GM18517 (cell line): Measurements from ENCODE around the gene KLHL42.

Source experiments
- ATAC-seq: cut with Tn5 transposase; IDR thresholded peaks from one replicate; pipeline ENCODE4 v1.9.1; 2021; ENCODE audit warnings: mild to moderate bottlenecking, moderate library complexity; ENCODE audit not compliant: unreplicated experiment

Gene KLHL42

DNA sequence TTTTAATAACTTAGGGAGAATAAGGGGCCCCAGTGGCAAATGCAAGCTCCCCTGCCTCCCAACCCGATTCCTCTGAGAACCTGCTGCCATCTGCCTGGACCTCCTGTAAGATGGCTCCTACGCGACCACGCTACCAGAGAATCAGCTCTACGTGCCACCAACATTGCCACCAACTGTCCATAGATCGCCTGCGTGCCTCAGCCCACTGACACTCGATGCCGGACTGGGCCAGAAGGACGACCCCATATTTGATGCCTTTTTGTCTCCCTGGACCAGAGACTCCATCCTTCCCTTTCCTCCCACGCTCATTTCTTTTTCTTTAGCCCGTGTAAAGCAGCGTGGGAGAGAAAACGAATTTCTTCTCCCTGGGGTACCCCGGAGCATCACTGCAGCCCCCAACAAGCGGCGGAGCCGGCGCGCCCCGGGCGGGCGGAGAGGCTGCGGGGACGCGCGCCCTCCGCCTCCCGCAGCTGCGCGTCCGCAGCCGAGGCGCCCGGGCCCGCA is 565 bp upstream of the KLHL42 start:
- peak; percentile 16 for ATAC-seq

DNA sequence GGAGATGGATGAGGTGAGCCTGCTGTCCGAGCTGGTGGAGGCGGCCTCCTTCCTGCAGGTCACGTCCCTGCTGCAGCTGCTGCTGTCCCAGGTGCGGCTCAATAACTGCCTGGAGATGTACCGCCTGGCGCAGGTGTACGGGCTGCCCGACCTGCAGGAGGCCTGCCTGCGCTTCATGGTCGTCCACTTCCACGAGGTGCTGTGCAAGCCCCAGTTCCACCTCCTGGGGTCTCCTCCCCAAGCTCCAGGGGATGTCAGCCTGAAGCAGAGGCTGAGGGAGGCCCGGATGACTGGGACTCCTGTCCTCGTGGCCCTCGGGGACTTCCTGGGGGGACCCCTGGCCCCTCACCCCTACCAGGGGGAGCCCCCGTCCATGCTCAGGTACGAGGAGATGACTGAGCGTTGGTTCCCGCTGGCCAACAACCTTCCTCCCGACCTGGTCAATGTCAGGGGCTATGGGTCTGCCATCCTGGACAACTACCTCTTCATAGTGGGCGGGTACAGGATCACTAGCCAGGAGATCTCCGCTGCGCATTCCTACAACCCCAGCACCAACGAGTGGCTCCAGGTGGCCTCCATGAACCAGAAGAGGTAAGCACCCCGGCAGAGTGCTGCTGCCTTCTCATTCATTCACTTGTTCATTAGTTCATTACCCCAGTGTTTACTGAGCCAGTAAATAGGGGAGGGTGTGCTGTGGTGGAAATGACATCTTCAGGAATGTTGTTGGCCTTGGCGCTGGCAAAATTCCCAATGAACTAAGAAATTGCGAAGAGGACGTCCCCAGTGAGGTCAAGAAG is 777 bp downstream of the KLHL42 start:
- ATAC-seq: peak; percentile 36

DNA sequence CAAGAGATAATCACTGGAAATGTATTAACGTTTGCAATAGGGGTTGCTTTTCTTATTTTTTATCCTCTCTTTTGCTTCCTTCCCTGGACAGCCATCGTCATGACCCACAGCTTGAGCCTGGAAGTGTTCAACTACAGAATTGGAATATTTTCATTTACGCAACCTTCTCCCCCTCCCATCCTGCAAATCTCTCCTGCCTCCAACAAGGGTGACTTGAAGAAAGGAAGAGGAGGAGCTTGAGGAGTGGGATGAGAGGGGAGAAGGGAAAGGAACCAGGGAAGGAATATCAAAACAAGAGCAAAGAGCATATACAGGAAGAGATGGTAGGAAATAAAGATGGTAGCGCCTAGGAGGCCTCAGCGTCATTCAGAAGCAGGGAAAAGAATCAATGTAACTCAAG is 1.6 kb downstream of the KLHL42 start:
- no peak for ATAC-seq

DNA sequence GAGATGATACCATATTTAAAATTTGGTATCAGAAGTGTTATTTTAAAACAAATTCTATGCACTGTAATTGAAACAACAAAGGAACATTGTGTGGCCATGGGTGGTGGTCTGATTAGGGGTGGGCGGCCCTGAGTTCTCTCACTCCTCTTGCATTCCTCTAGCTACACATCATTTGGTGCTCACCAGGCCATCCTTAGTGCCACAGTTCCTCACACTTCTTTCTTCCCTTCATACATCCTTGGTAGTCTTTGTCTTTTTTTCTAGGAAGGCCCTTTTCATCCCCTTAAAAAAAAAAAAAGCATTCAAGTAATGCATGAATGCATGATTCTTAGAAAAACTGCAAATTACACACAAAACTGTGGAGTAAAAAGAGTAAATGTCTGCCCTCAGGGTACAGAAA is 2.4 kb downstream of the KLHL42 start:
- no peak for ATAC-seq

DNA sequence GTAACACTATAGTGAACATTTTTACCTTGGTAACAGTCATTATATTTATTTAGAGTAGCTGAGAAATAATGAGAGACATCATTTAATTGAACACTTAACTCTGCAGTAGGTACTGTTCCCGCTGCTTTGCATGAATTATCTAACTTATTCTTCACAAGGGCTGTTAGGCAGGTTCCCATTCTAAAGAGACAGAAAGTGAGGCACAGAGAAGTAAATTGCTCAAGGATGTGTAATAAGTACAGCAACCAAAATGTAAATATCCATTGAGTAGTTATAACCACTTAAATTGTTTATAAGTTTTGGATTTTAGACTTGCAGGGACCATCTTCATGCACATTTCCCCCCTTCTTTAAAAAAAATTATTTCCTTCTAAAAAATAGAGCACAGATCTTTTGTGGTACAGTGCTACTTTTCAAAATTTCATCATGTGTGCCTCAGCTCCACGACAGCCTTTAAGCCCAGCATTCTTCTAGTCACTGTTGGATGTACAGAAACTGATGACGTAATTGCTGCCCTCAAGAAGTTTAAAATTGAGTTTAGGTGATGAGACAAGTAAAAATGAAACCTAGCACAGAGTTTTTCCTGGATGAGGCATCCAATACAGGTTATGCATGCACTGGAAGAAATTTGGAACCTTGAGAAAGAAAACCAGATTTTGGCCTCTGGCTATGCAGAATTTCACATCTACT is 6.0 kb downstream of the KLHL42 start:
- ATAC-seq: no peak

DNA sequence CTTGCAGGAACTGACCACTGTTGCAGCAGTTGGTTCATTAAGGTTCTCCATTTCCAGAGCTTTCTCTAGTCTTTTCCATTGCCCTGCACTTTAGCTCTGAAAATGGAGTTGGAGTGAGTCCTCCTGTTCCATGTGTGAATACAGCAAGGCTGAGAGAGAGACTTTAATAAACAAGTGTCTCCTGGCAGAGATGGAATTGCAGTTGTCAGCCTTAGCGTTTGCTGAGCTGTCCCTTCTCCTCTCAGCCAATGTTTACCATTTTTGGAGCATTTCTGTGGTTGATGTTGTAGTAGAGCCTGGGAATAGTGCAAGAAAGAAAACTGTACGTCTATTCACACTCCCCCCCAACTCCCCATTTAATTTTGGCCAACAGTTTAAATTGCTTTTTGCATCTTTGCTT is 7.5 kb downstream of the KLHL42 start:
- no peak for ATAC-seq

DNA sequence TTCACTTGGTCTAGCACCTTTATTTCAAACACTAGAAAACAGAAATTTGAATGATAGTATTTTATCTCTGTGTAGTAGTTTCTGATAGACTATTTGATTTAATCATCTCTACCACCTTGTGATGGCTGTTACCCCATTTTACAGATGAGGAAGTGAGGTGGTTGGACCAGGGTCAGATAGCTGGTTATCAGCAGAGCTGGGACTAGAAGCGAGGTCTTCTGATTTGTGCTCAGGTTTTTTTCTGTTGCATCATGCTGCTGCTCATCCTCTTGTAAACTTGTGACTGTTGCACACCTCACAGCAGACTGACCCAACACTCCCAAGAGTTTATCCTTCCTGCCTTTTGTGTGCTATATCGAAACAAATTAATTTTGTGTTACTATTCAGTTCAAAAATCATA is 10.1 kb downstream of the KLHL42 start:
- ATAC-seq: no peak

DNA sequence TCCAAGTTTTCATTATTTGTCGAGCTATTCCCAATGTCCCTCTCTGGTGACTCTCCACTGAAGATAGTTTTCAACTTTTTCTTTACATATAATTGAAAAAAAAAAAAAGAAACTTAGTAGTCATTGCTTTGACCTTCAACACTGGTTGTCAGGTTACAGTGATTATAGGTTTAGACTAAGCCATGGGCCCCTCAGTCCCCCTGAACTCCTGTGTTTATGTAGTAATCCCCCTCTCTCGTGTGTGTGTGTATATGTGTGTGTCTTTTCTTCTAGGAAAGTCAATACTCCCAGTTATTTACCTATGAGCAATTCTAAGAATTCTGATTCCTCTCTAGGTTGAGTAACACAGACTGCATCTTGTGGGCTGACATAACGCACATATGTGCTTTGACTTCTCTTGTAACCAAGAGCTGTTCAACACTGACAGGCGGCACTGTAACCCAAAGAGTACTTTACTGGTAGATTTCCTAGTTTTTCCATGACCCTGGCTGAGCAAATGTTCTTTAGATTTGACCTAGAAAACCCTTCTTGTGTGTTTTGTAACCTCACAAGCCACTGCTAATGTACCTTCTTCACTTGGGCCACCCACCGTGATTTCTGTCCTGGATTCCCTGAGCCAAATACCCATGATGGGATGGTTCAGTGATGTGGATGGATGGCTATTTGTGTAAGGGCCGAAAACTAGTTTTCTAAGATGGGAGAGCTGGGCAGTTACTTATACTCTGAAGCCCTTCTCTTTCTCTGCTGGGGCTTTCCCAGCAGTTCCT is 15.0 kb downstream of the KLHL42 start:
- no peak for ATAC-seq

DNA sequence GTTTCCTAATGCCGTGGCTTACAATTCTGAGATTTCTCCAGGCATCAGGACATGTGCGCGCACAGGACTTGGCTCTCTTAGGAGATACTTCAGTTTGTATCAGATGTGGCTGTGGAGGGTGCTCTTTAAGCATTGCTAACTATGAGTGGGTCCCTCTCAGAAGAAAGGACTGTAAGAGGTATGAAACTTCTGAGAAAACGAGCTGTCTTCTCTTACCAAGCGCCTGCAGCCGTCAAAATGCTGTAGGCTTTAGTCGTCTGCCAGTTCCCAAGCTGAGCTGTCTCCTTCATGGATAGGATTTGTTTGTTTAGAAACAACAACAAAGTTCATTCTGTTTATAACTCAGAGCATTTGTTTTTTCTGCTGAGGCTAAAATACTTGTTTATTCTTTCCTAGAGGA is 16.1 kb downstream of the KLHL42 start:
- no peak for ATAC-seq

DNA sequence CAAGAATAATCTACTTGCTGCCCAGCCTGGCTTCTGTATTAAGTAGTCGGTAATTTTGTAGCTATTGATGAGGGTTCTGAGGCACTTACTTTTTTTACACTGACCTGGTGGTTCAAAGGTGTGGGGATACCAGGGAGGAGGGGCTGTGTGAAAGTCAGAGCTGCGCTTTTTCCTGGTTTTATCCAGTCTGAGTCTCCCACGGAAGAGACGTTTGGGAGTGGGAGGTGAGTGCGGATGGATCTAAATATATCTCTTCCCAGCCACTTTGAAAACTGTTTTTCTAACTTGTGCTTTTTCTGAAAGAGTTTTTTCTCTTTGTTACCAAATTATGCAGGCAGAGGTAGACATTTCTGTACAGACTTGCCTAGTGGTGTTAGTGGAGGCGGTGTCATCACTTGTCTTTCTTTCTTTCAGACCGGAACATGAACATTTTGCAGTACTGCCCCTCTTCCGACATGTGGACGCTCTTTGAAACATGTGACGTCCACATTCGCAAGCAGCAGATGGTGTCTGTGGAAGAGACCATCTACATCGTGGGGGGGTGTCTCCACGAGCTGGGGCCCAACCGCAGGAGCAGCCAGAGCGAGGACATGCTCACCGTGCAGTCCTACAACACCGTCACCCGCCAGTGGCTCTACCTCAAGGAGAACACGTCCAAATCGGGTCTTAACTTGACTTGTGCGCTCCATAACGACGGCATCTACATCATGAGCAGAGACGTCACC is 17.4 kb downstream of the KLHL42 start:
- no peak for ATAC-seq

DNA sequence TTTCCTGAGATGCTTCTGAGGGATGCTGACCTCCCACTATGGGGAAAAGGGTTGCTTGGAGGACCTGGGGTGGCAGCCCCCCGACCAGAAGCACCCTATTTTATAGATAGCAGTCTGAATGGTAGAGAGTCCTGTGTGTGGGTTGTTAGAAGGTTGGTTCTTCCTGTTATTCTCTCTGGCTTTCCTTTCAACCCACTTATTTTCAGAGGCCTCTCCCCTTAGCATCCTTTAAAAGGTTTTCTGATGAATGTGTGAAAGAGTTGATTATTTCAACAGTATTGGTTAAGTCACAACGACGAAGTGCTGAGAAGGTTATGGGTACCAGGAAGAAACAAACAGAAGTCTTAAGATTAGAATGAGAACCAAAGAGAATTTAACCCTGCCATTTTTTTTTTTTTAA is 20.8 kb downstream of the KLHL42 start:
- ATAC-seq: no peak

DNA sequence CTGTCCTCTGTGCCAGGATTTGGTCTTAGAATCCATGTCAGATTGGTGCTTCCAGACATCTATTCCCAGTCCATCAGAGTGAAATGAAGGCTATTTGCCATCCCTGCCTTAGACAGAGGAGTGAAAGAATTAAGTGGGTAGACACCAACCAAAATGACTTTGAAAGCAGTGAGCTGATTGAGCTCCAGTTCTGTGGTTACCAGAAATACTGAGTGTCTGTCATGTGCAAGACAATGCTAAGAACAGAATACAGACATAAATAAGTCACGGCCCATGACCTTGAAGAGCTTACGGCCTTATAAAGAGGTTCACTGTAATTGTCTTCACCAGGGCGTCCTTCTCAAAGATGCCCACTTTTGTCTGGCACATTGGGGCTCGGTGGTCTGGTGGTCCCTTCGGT is 21.6 kb downstream of the KLHL42 start:
- ATAC-seq: no peak

DNA sequence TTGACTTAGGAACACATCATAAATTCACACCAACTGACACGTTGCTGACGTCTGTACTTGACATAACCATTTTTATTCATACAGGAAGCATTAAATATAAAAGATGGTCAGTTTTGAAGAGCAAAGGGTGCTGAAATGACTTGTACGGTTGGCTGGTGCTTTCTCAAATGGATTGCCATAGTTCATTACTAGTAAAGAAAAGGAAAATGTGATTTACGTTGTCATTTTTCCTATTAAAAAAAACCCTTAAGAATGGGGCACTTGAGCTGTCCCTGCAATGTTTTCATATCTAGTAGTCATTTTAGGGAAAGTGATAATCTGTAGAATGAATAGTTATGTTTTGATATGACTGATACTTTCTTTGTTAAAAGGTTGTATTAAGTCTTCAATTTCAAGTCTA is 22.5 kb downstream of the KLHL42 start:
- ATAC-seq: no peak

DNA sequence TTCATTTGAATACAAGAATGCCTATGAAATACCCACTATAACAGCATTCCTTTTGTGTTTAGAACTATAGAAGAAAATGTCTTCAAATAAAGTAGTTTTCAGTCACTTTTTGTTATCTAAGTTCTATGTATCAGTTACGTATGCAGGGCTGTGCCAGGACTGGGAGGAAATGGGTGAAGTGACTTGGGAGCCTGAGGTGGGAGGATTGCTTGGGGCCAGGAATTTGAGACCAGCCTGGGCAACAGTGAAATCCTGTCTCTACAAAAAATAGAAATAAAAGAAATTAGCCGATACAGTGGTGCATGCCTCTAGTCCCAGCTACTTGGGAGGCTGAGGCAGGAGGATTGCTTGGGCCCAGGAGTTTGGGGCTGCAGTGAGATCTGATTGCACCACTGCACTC is 22.9 kb downstream of the KLHL42 start:
- no peak for ATAC-seq

DNA sequence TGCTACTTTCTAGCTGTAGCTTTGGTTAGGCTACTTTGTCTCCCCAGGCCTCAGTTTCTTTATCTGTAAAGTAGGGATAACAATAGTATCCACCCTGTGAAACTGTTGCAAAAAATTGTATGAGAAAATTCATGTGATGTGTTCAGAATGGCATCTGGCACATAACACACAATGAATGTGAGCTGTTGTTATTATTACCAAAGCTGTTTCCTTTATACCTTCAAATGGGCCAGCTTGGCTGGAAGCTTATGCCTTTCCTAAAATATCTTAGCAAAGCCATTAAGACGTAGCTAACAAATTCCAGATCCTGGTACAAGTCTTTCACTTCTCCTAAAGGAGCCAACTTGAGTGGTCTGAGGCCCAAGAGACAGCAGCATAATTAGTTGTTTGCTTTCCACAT is 25.2 kb downstream of the KLHL42 start:
- ATAC-seq: no peak

DNA sequence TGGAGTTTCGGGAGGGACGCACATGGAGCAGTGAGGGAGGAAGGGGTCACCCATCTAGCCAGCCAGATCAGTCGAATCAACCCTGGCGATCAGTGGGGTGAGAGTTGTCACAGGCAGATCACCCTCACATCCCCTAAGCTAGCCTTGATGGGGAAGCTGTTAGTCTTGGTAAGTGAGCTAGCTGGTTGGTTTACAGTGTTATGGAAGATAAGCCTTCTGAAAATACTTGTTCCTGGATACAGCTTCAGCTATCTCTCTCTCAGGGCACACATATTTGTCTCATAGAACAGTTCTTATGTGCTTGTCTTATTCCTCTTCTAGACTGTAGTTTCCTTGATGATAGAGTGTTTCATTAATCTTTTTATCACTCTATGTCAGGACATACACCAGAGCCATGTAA is 26.2 kb downstream of the KLHL42 start:
- no peak for ATAC-seq

DNA sequence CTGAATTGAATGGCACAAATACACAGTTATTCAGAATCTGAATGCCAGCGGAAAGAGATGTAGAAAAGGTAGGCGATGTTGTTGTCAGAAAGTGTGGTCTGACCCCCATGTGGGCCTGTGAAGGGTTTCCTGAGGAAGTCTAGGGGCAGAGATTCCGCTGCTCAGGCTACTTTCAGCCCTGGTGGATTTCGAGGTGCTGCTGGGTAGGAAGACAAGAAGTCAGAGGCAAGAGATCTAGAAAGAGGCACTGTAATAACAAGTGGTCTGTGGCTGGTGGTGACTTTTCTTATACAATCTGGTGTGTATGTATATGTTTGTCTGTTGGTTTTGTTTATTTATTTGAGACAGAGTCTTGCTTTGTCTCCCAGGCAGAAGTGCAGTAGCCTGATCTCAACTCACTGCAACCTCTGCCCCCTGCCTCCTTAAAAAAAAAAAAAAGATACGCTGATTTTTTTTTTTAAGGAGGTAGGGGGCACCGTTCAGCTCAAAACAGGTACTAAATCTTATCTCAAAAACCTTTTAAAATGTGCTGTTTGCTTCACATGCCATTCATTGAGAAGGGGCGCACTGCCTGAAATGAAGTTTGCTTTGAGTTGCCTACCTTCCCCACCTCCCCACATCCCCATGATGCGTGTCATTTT is 27.1 kb downstream of the KLHL42 start:
- ATAC-seq: no peak

DNA sequence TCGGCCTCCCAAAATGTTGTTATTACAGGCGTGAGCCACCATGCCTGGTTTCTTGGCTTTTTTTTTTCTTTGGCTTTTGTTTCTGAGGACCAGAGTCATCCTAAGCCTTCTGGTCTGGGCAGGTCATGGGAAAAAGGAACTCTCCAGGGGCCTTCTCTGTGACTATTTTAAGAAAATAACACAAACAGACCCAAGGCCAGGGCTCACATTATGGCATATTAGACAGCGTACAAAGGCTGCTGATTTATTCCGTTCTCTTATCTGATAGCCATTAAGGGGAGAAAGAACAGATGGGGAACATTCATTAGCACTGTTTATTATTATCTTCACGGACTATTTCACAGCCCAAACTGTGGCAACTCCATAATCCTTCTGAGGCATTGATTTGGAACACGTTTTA is 28.8 kb downstream of the KLHL42 start:
- ATAC-seq: no peak

DNA sequence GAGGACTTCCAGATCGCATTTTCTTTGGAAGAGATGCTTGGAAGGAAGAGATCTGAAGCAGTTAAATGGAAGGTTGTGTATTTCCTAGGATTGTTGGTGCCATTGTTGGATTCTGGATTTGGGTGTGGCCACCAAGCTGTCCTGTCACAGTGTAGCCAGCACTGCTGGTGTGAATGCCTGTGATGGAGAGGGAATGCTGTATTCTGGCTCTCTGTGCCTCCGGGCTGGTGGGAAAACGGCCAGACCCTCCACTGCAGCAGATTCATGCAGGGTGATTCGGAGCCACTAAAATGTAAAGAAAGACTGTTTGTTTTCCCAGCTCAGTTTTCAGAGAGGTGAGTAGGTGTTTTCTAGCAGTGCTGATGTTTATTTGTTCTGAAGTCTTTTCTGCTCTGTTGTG is 30.7 kb downstream of the KLHL42 start:
- ATAC-seq: no peak

DNA sequence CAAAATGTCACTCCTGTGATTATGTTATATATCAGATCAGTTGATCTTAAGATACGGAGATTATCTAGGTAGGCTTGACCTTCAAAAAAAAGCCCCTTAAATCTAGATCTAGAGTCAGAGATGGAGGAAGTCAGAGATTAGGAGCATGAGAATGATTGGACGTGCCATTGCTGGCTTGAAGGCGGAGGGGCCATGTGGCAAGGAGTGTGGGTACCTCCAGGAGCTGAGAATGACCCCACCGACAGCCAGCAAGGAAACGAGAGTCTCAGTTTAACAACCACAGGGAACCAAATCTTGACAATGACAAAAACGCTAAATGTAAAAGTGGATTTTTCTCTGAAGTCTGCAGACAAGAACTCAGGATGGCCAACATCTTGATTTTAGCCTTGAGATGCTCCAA is 32.5 kb downstream of the KLHL42 start:
- ATAC-seq: no peak

DNA sequence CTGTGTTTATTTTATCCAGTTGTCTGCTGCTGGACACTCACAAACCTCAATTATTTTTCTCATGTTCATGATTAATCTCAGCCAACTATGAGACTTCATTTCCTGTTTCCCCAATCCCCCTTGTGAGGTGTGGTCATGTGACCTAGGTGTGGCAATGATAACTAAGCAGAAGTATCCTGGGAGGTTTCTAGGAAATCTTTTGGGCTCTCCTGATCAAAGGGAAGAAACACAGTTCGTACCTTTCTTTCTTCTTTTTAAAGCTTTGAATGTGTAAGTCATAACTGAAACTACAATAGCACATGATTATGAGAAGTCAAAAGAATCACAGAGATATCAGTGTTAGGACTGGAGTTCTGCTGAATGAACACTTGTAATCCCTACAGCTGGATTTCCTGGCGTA is 34.4 kb downstream of the KLHL42 start:
- ATAC-seq: no peak
